GM21526 (cell line): ENCODE results near the gene SRP14.
"Not testable (repeated sequence)": the region's sequence is repeated elsewhere in the genome, so short reads cannot be mapped to it uniquely, and the experiment has no call there.

ENCODE experiments used
- ATAC-seq: cut with Tn5 transposase; IDR thresholded peaks from one replicate; pipeline ENCODE4 v1.9.1; 2021; ENCODE audit warnings: moderate library complexity; ENCODE audit not compliant: unreplicated experiment, low FRiP score

SRP14 gene, protein sequence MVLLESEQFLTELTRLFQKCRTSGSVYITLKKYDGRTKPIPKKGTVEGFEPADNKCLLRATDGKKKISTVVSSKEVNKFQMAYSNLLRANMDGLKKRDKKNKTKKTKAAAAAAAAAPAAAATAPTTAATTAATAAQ

DNA sequence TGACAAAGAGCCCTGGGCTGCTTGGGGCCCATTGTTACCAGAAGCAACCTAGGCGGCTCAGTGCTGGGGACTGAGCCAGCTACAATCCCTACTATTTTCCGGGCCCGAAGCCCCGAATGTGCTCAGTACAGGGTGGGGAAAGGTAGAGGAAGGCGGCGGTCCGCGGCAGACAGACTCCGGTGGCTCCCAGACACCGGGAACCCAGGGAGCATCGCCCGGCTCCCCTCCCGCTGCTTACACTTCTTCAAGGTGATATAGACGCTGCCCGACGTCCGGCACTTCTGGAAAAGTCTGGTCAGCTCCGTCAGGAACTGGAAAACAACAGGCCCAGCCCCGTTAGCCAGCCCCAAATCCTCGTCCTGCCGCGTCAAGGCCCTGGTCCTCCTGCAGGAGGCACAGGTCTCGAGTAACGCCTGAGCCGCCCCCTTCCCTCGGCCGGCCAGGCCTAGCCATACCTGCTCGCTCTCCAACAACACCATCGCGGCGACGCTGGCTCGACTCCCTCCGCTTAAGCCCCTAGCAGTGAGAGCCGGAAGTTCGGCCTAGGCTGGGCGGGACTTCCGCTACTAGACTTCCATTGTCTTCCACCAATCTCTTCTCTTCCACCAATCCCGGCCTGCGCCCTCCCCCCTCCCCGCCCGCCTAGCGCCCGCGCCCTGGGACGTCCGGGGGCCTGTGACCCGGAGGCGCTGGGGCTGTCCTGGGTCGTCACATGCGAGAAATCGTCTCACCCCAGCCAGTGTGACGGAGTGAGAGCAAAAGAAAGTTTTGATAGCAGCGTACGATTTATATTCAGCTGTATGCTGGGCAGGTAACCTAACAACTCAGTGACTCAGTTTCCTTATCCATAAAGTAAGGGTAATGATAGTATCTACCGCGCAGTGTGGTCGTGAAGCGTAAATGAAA lies at the start of gene SRP14:
SRP14 (minus strand) TSS at position 544 of the 906 bp plus-strand sequence; CDS start at position 479, 65 bp downstream.
- ATAC-seq: peak; percentile 83

DNA sequence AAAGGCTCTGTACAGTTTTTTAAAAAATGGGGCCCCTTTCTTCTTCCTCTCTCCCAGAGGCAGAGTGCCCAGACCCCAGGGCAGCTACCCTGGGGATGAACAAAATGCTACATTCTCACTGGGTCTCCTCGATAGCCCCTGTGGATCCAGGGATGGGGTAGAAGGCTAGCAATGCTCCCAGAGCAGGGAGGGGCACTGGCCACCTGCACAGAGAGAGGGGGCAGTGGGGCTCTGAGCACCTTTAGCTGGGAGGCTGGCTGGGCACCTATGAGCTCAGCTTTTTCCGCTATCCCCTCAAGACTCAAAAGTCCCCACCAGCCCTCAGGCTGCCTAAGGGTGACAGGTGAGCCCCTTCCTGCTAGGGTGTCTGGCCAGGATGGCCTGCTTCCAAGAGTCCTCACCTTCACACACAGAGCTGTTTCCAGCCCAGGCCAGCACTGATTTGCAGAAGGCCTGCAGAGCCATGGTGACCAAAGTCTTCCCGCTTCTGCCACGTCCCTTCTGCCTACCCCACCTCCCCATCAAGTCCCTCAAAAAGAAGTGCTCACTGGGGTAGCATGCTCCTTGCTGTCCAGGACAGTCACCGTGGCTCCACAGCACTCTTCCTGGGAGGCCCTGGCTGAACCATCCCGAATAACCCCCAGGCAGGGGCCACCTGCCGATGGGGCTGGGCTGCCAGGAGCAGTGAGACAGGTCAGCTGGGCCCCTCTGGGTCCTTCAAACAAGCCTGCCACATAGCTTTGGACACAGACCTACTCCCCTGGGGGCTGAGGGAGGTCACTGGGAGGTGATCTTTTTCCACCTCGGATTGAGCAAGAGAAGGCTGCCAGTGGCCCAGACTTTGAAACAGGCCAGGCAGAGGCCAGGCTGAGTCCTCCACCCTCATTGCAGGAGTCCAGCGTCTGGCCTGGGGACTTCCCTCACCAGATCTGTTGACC lies 49.3 kb upstream of the SRP14 start:
- ATAC-seq: no peak

DNA sequence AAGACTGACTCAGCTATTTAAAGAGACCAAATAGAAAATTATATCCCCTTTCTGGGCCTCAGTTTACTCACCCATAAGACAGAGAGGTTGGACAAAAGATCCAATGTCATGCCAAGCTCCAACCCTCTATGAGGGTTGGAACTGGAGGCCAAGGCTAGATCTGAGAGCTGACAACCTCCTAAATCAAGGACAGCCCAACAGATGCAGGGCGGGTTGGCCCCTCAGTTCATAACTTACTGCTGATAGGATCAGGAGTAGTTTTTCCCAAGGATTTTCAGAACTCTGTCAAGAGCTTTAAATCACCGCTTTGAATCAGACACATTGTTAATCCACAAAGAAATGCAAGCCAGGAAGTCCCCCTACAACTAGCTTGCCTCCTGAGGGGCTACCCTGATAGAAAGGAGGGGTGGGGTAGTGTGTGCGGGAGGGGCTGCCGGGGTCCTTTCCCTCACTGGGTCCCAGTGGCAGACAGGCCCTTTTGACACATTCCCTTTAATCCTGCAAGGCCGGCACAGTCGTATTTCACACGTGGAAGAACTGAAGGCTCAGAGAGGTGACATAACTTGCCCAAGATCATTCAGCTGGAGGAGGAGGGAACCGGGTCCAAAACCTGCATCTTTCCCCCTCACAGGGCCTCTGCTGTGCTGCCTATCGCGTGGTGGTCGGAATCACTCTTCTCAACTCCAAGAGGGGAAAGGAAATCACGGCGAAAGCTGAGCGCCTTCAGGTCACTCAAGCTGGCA lies 48.3 kb upstream of the SRP14 start:
- no peak for ATAC-seq

DNA sequence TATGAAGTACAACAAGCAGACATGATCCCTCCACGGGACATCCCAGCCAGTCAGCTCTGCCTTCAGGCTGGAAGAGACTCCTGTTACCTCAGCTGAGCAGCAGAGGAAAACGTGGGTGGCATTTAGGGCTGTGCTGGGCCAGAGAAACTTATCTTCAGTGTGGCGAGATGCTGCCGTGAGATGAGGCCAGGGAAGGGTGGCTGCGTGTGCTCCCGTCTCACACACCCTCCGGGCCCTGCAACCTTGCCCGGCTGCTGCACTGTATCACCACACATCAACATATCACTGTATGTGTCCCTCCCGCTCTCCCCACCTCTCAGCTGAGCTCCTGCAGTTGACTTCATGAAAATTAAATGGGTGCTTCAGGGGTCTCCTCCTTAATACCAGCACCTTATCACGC lies 46.3 kb upstream of the SRP14 start:
- no peak for ATAC-seq

DNA sequence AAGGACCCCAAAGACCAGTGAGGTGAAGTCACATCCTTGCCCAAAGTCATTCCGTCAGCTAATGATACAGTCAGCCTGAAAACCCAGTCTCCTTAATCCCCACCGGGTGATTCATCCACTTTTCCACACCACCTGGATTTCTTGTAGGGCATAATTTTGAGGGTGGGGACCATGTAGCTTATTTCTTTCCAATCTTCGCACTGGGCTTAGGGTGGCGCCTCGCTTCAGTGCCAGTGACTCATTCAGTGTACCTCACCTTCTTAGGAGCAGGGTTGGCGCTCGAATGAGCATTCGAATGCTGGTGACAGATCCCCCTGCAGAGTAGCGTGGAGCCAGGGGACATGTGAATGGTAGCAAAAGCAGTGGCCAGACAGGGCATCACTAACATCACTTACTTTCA lies 45.7 kb upstream of the SRP14 start:
- no peak for ATAC-seq

DNA sequence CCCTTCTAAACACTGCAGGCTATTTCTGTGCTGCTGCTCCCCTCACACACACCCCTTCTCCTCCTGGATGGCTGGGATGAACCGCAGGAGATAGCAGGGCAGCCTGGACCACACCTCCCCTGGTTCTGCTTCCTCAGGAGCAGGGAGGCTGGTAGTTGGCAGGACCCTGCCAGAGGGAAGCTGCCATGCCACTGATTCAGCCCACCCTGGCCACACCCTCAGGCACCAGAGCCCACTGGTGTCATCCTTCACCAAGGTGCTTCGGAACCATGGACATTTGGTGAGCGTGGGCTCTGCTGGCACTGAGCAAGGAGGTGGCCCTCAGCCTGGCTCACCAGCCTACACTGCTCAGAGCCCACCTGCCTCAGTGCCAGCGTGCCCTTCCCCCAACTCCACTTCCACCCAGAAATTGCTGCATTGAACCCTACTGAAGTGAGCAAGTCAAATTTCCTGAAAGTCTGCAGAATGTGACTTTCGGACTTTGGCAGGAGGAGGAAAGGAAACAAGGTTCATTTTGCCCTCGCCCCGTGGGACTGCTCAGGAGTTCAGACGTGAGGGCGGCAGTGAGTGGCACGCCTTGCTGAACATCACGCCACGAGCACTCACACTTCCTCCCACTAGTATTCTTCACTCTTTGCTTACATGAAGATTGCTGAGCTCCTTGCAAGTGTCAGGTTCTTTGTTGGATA lies 43.4 kb upstream of the SRP14 start:
- no peak for ATAC-seq

DNA sequence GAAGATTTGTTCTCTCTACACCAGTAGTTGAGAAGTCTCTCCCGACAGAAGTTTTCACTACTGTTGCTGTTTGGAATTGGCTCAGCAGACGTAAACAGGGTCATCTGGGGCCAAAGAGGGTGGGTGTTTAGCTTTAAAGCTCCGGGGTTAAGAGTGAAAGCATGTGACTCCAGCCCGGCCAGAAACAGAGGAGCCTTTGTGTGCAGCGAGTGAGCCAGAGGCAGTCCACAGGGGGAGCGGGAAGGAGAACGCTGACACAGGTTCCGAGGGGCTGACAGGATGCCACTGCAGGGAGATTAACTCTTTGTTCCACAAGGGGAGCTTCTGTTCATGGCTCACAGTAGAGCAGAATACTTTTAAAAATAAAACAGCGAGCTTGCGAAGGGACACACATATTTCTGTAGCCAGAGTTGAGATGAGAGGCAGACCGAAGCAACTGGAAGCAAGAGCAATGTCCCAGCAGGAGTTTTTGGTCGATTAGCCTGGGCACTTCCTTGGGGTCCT lies 42.8 kb upstream of the SRP14 start:
- ATAC-seq: no peak

DNA sequence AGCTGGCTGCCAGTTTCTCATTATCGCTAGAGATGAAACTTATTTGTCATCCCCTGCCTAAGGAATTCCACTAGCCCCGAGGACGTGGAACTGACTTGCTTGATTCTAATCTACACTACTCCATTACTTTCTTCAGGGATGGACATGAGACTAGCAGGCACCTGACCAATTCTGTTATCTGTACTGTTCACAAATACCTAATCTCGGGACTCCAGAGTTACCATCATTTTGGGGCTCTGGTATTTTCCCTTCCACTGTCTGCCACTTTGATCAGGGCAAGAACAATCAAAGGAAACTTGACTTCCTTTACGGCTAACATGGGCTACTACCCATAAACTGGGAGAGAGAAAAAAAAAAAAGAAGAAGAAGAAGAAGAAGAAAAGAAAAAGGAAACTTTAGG lies 41.9 kb upstream of the SRP14 start:
- no peak for ATAC-seq

DNA sequence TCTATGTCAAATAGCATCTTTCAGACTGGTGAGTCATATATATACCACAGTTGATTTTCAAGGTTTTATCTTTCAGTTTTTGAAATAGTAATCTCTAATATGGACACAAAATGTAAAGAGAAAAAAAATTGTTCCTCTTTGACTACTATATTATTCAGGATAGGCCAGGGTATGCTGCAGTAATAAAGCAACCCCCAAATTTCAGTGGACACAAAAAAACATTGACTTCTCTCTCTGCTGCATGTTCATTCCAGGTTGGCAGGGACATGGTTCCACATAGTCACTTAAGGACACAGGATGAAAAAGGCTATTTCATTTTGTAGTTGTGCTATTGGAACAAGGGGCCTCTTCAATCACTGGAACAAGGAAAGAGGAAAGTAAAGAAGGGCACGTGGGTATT lies 41.1 kb upstream of the SRP14 start:
- ATAC-seq: no peak

DNA sequence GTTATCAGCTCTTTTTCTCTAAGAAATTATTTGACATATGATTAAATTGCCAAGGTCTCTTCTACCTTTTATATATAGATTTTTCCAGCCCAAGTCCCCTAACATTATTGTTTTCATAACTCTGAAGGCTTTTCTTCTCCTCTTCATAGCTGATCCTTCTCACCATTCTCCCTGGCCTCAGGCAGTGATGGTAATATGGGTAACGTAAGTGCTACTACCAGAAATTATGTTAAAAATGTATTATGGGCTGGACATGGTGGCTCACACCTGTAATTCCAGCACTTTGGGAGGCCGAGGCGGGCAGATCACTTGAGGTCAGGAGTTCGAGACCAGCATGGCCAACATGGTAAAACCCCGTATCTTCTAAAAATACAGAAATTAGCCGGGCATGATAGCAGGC lies 40.5 kb upstream of the SRP14 start:
- ATAC-seq: no peak

DNA sequence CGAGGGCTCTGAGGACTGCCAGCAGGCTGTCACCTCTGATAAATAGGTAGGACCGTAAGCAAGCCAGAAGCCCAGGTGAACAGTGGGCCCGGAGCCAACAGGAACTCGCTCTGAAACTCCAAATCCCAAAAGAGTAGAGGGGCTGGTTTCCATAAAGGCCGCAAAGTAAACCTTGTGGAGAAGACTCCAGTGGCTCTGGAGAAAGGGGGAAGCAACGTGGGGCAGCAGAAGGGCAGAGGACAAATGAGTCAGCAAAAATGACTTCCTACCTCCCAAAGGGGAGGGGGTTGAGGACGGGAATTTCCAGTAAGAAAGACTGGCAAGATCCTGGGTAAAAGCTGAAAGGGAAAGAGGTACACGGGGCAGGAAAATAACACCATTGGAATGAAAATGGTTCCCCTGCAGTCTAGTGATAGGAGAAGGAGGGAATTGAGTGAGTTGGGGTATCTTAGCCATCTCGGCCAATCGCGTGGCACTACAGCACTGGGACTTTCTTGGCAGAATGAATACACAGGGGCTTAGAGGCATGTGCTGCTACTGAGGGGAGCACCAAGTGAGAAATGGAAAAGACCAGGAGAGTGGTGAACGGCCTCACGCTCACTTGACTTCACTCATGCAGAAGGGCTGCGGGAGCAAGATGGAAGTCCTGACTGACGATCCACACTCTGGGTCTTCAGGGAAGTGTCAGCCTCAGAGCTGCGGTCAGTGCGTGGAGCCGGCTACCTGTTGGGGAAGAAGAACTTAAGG lies 36.5 kb upstream of the SRP14 start:
- no peak for ATAC-seq

DNA sequence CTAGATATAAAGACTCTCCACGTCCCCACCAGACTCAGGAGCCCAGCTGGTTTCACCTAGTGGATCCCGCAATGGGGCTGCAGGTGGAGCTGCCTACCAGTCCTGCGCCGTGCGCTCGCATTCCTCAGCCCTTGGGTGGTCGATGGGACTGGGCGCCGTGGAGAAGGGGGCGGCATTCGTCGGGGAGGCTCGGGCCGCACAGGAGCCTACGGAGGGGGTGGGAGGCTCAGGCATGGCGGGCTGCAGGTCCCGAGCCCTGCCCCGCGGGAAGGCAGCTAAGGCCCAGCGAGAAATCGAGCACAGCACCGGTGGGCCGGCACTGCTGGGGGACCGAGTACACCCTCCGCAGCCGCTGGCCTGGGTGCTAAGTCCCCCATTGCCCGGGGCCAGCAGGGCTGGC lies 35.7 kb upstream of the SRP14 start:
- ATAC-seq: not testable (repeated sequence)

DNA sequence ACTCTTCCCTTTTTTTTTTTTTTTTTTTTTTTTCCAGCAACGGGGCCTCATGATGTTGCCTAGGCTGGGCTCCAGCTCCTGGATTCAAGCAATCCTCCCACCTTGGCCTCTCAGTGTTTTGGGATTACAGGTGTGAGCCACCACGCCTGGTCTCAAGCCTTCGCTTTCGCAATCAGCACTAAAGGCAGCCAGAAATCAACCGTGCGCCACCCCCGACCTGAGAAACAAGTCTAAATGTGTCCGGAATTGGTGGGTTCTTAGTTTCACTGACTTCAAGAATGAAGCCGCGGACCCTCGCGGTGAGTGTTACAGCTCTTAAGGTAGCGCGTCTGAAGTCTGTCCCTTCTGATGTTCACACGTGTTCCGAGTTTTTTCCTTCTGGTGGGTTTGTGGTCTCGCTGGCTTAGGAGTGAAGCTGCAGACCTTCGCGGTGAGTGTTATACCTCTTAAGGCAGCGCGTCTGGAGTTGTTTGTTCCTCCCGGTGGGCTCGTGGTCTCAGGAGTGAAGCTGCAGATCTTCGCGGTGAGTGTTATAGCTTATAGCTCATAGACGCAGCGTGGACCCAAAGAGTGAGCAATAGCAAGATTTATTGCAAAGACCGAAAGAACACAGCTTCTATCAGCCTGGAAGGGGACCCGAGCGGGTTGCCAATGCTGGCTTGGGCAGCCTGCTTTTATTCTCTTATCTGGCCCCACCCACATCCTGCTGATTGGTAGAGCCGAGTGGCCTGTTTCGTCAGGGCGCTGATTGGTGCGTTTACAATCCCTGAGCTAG lies 34.9 kb upstream of the SRP14 start:
- not testable (repeated sequence) for ATAC-seq

DNA sequence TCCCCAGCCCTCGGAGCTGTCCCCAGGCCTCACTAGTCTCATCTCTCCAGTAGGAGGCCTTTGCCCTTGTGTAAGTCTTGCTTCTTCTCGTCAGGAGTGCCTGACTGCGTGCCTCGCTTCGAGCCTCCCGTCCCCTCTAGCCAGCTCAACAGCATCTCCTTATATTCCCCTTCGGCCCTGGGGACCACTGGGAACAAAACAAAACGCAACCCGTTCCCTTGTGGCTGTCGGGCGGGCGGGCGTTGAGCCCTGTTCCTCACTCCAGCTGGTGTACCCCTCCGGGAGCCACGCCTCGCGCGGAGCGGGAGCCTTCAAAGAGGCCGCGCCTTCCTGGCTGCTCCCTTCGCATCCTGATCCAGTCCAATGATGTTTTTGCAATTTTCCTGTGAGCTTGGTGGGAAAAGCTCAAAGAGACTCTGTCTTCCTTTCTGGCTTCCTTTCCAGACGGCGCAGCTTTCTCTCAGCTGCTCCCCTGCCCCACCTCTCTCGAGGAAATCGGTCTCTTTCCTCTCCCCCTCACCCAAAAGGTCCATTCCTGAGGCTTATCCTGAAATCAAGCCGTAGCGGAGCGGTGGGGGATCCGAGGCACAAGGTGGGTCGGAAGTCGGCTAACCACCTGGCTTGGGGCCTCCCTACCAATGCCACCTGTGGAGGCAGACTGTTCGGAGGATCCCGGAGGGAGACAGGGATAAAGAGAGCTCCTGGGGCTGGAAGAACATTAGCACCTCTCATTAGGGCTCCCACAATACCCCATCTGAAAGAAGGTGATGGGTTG lies 33.4 kb upstream of the SRP14 start:
- ATAC-seq: no peak

DNA sequence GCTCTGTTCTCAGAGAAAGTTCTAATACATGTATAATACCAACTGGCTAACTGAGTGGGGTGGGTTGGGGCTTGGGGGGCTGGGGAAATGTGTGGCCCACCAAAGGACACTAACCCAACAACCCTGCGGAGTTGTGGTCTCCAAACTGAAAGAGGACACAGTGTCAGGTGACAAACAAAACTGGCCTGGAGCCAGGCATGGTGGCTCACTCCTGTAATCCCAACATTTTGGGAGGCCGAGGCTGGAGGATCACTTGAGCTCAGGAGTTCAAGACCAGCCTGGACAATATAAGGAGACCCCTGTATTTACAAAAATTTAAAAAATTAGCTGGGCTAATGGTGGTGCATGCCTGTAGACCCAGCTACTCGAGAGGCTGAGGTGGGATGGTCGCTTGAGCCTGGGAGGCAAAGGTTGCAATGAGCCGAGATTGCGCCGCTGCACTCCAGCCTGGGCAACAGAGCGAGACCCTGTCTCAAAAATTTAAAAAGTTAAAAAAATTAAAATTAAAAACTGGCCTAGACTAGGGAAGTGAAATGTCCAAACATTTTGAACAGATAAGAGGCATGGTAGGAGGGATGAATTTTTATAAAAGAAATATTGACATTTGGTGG lies 31.7 kb upstream of the SRP14 start:
- no peak for ATAC-seq

DNA sequence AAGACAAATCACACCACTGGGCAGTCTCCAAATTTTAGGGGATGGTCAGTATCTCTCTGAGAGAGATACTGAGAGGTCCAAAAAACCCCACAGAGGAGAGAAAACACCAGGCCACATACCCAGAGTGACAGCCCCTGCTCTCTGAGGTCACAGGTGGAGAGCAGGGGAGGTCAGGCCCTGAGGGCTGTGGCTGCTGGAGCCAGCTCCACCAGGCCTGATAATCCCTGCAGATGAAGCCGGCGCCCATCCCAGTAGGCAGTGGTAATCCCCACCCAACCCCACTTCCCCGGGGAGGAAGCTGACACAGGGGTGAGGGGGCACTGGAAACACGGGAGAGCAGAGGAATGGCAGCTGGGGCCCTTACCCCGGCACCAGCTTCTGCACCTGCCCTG lies 31.2 kb upstream of the SRP14 start:
- ATAC-seq: no peak
